Kidney (tissue), 14 donors: ENCODE results near the gene CTXN1. TPM values are rescaled to one million over a fixed set of nuclear protein-coding genes. Genes with fewer than 3 reads are reported as not detected.

Experiments
- DNase-seq, 5 donors: peaks; one replicate each; pipeline ENCODE4 v3.0.0-alpha.2; 2013 to 2020
- FAIRE-seq: peaks from 2 replicates; lab custom pipeline; 2012; peaks lifted over from hg19 to GRCh38; lab: Jason Lieb, UNC
- H3K27ac ChIP-seq, 2 donors: one replicate each; pipeline ENCODE4 v1.7.0; 2013; ENCODE audit warnings: low read depth in 2 of 2, low read length in 2 of 2, inconsistent platforms in 1 of 2
- H3K27me3 ChIP-seq: one replicate; pipeline ENCODE4 v1.7.1; 2013; ENCODE audit warnings: low read length, inconsistent platforms; ENCODE audit not compliant: control insufficient read depth, insufficient read depth
- H3K36me3 ChIP-seq, 3 donors: one replicate each; pipeline versions ENCODE4 v1.7.0 to v1.7.1; 2013; ENCODE audit warnings: low read length in 3 of 3, control low read depth in 1 of 3, inconsistent platforms in 1 of 3; ENCODE audit not compliant: insufficient read depth in 3 of 3, control insufficient read depth in 2 of 3
- H3K4me1 ChIP-seq, 3 donors: one replicate each; pipeline versions ENCODE4 v1.7.0 to v1.7.1; 2013; ENCODE audit warnings: low read length in 3 of 3, inconsistent platforms in 1 of 3, low read depth in 1 of 3; ENCODE audit not compliant: control insufficient read depth in 2 of 3, insufficient read depth in 2 of 3
- H3K4me3 ChIP-seq, 3 donors: one replicate each; pipeline versions ENCODE4 v1.7.0 to v1.8.1; 2013; ENCODE audit warnings: low read length in 3 of 3, control low read depth in 1 of 3, inconsistent platforms in 1 of 3
- H3K9ac ChIP-seq, 3 donors: one replicate each; pipeline versions ENCODE4 v1.7.0 to v1.7.1; 2013; ENCODE audit warnings: low read length in 3 of 3, control low read depth in 1 of 3, inconsistent platforms in 1 of 3
- H3K9me3 ChIP-seq, 3 donors: one replicate each; pipeline versions ENCODE4 v1.7.0 to v1.7.1; 2013; ENCODE audit warnings: low read length in 3 of 3, control low read depth in 1 of 3, inconsistent platforms in 1 of 3; ENCODE audit not compliant: control insufficient read depth in 2 of 3, insufficient read depth in 1 of 3
- CTCF ChIP-seq: IDR thresholded peaks from 3 replicates; pipeline ENCODE4 v1.5.1; 2012; ENCODE audit warnings: mild to moderate bottlenecking, moderate library complexity, borderline replicate concordance; ENCODE audit not compliant: insufficient read depth; ENCODE audit errors: extremely low read depth
- intact Hi-C: fragments of 100-400 bp; cut with DNase I; formaldehyde crosslinking; loops from one replicate; pipeline ENCODE4 v1.11.1; 2022
- polyA plus RNA-seq: library from polyadenylated mRNA; stranded (reverse); fragments of 350-450 nt; fragmentation: Illumina TruSeq; extraction: RNeasy Lipid Tissue Mini Kit (QIAGEN cat#74804); gene quantifications from one replicate; pipeline ENCODE4 v1.2.3, GENCODE V29; 2014; ENCODE audit warnings: low read depth, low replicate concordance; ENCODE audit not compliant: insufficient read depth
- total RNA-seq: library from RNA; stranded (reverse); fragmentation: NEBNext Ultra II Directional; extraction: Animal tissue kit (Norgen Biotek cat#: 25700); gene quantifications from one replicate; pipeline ENCODE4 v1.2.1, GENCODE V29; 2021
- donor health status: control.
- donor health status: control.
- donor health status: control.
- donor health status: control.
- donor health status: control.
- donor health status: DM: yes; HTN: yes; CAD: no.
- donor health status: Normal renal cell carcinoma (clear cell type).

Gene CTXN1
- total and polyA plus RNA-seq, 2 donors from 2014 or later = 8.9 to 25.9 TPM

DNA sequence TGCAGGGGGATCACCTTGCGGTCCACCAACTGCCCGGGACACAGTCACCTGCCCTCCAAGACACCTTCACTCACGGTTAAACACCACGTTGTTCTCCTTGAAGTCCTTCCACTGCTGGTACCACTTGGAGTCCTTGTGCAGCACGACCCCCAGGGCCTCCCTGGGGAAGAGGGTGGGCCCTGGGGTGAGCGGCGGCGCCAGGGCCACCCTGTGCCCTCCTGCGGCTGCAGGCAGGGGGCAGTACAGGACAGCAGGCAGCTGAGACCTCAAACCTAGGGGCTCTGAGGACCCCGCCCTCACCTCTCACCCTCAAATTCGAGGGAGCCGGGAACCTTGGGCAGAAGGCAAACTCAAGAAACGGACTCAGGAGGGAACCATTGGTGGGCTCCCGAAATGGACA, 7.5 kb upstream of the CTXN1 start:
- DNase-seq (no peak), FAIRE-seq (no peak)
- intact Hi-C loops = no loop called here
- H3K4me1 ChIP-seq = peaks cover 0 to 5% (median 0%) of the 10 kb centered on the region in 3 donors
- no peaks in the 10 kb centered on the region for H3K9me3 ChIP-seq
- no peak for TF ChIP-seq CTCF
- H3K27ac ChIP-seq = no peak overlapping the region
- H3K27me3 ChIP-seq = no peaks in the 10 kb centered on the region
- H3K9ac ChIP-seq = no peak overlapping the region
- peaks cover 0 to 37% (median 26%) of the 10 kb centered on the region in 3 donors for H3K36me3 ChIP-seq
- H3K4me3 ChIP-seq = no peak overlapping the region

DNA sequence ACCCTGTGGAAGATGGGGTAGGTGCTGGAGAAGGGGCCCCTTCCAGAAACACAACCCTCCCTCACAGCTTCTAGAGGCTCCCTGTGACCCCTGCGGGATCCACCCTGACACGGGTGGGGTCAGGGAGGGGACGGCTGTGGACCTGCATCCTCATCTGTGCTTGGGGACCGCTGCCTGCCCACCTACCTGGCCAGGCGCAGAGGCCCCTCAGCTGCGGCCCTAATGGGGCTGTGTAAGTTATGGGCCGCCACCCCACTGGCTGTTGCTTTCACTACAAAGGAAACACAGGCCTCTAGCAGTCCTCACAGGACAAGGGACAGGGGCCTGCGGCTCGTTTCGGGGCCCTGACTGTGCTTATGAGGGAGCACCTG, 7.0 kb upstream of the CTXN1 start:
- DNase-seq = peak in 1 of 5 donors; percentile 48
- H3K9ac ChIP-seq = no peak overlapping the region
- intact Hi-C loops = no loop called here
- peaks cover 0 to 37% (median 26%) of the 10 kb centered on the region in 3 donors for H3K36me3 ChIP-seq
- peaks cover 0 to 9% (median 0%) of the 10 kb centered on the region in 3 donors for H3K4me1 ChIP-seq
- FAIRE-seq = no peak
- H3K27me3 ChIP-seq = no peaks in the 10 kb centered on the region
- H3K4me3 ChIP-seq = no peak overlapping the region
- TF ChIP-seq CTCF = no peak
- H3K27ac ChIP-seq = no peak overlapping the region
- H3K9me3 ChIP-seq = no peaks in the 10 kb centered on the region

DNA sequence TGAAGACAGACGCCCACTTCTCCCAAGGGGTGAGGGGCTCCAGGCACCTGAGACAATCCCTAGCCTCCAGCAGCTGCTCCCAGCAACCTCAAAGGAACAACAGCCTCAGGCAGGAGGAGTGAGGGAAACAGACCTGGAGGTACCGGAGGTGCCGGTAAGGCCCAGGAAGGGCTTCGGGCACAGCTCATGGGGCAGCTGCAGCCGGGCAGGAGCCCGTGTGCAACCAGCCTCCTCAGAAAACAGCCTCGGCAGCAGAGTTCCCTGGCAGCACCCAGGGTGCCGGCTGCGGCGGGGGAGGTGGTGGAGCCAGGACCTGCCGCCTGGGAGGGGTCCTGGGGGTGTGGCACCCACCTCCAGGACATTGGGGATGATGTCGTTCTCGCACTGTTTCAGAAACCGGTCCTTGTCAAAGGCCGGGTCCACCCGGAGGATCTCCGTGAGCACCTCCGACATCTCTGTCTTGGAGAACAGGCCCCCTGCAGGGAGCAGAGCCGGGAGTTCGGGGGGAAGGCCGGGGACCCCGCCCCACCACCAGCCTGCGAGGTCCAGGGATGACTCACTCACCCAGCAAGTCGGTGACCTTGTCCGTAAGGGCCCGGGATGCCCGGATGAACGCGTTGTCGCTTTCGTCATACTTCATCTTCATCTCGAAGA, 6.5 kb upstream of the CTXN1 start:
- Histone ChIP-seq H3K27me3 (no peaks in the 10 kb centered on the region), H3K9me3 (no peaks in the 10 kb centered on the region), H3K27ac (no peak overlapping the region), H3K4me3 (no peak overlapping the region), H3K4me1 (peaks cover 0 to 10% (median 0%) of the 10 kb centered on the region in 3 donors), H3K9ac (no peak overlapping the region), H3K36me3 (peaks cover 0 to 37% (median 26%) of the 10 kb centered on the region in 3 donors)
- no peak for TF ChIP-seq CTCF
- intact Hi-C loops = no loop called here
- no peak for FAIRE-seq
- DNase-seq = peak in 1 of 5 donors; percentile 49
